ENCODE measurements around the gene NEXN. TPM values are rescaled to one million over a fixed set of nuclear protein-coding genes. Genes with fewer than 3 reads are reported as not detected.
A peak's percentile ranks its signal among the peaks of the same experiment; 100 is the strongest.
"Not testable (repeated sequence)": the region's sequence is repeated elsewhere in the genome, so short reads cannot be mapped to it uniquely, and the experiment has no call there.

Gene NEXN
- total RNA-seq, 4 donors from 2014 or later = 14.7 to 30.9 (median 19.0) TPM

DNA sequence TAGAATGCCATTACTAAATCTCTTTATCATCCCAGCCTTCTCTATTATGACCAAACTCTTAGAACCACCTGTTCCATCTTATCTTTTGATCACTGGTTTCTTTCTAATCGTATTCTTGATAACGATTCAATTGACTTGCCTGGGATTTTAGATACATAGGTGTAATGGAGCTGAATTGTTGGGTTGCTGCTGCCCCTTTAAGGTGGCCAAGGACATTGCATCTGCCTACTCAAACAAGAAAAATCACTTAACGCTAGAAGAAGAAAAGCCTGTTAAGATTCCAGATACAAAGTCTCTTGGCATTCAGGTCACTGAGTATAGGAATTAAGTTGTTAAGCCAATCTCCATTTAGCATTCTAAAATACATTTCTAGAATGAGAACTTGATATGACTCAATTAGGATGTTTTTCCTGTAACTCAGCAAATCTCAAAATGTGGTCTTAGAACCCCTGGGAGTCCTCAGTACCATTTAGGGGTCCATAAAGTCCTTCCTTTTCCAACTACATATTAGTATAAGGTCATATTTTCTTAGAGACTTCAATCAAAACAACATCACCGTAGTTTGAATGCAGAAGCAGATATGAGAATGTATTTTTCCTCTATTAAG, 12.4 kb downstream of the NEXN start:
- ATAC-seq (ENCODE audit: low FRiP score) (peak; percentile 51), DNase-seq (ENCODE audit: low spot score) (no peak)
- TF ChIP-seq, protein P1, sequence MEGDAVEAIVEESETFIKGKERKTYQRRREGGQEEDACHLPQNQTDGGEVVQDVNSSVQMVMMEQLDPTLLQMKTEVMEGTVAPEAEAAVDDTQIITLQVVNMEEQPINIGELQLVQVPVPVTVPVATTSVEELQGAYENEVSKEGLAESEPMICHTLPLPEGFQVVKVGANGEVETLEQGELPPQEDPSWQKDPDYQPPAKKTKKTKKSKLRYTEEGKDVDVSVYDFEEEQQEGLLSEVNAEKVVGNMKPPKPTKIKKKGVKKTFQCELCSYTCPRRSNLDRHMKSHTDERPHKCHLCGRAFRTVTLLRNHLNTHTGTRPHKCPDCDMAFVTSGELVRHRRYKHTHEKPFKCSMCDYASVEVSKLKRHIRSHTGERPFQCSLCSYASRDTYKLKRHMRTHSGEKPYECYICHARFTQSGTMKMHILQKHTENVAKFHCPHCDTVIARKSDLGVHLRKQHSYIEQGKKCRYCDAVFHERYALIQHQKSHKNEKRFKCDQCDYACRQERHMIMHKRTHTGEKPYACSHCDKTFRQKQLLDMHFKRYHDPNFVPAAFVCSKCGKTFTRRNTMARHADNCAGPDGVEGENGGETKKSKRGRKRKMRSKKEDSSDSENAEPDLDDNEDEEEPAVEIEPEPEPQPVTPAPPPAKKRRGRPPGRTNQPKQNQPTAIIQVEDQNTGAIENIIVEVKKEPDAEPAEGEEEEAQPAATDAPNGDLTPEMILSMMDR (IDR thresholded peaks at IDR 0.05) = no peak

DNA sequence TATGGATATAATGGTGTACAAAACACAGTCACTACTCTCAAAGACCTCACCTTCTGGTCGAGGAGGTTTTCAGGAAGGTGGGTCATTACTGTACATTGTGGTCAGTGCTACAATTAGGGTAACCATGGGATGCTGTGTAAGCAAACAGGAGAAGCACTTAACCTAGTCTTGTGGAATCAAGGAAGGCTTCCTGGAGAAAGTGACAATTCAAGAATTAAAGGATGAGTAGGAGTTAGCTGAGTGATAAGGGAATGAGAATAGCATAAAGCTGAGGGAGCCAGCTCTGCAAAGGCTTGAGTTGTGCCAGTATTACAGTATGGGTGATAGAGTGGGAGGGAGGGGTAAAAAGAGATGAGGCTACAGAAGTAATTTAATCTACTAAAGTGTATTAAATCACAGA, 17.2 kb downstream of the NEXN start:
- TF ChIP-seq, protein P1 (IDR thresholded peaks at IDR 0.05) = no peak
- ATAC-seq (ENCODE audit: low FRiP score) (no peak), DNase-seq (ENCODE audit: low spot score) (no peak)

DNA sequence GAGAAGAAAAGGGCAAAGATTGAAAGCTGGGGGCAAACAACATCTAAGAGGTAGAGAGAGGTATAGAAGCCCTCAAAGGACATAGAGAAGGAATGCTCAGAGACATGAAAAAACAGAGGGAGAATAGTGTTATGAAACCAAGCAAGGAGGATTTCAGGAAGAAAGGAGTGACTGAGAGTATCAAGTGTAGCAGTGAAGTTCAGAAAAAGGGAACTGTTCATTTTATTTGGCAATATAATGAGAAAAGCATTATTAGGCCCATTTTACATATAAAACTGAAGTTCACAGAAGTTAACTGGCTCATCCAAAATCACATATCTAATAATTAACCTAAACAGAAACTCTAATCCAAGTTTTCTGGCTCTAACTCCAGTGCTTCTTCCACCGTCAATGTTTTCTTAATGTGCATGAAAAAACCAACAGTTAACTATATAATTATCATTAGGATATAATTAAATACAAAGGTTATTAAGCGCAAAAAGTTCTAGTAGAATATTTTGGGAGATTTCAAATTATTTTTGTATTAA, 17.7 kb downstream of the NEXN start:
- no peak for DNase-seq (ENCODE audit: low spot score)
- TF ChIP-seq, protein P1 (IDR thresholded peaks at IDR 0.05) = no peak
- no peak for ATAC-seq (ENCODE audit: low FRiP score)

DNA sequence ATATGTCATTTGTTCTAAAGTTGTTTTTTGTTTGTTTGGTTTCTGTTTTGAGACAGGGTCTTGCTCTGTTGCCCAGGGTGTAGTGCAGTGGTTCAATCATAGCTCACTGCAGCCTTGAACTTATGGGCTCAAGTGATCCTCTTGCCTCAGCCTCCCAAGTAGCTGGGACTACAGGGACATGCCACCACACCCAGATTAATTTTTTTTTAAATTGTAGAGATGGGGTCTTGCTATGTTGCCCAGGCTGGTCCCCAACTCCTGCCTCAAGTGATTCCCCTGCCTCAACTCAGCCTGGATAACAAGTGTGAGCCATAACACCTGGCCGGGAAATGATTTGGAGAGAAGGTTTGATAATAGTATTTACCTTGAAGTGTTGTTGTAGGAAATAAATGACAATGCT, 18.2 kb downstream of the NEXN start:
- TF ChIP-seq, protein P1 (IDR thresholded peaks at IDR 0.05) = no peak
- ATAC-seq (ENCODE audit: low FRiP score) (no peak), DNase-seq (ENCODE audit: low spot score) (no peak)

DNA sequence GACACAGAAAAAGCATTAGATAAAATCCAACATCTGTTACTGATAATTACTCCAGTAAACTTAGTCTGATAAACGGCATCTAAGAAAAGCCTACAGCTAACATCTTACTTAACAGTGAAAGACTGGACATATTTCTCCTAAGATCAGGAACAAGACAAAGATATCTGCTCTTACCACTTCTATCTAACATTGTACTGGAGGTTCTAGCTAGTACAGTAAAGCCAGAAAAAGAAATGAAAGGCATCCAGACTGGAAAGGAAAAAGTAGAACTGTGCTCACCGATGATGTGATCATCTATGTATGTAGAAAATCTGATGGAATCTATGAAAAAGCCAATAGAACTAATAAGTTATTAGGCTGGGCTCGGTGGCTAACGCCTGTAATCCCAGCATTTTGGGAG, 21.7 kb downstream of the NEXN start:
- TF ChIP-seq, protein P1 (IDR thresholded peaks at IDR 0.05) = no peak
- no peak for DNase-seq (ENCODE audit: low spot score)
- ATAC-seq (ENCODE audit: low FRiP score) = no peak

DNA sequence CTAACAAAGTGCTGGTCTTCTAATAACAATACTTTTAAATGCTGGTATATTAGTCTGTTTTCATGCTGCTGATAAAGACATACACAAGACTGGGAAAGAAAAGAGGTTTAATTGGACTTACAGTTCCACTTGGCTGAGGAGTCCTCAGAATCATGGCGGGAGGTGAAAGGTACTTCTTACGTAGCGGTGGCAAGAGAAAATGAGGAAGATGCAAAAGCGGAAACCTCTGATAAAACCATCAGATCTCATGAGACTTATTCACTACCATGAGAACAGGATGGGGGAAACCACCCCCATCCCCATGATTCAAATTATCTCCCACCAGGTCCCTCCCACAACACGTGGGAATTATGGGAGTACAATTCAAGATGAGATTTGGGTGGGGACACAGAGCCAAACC, 30.5 kb downstream of the NEXN start:
- ATAC-seq (ENCODE audit: low FRiP score); DNase-seq (ENCODE audit: low spot score): not testable (repeated sequence)

DNA sequence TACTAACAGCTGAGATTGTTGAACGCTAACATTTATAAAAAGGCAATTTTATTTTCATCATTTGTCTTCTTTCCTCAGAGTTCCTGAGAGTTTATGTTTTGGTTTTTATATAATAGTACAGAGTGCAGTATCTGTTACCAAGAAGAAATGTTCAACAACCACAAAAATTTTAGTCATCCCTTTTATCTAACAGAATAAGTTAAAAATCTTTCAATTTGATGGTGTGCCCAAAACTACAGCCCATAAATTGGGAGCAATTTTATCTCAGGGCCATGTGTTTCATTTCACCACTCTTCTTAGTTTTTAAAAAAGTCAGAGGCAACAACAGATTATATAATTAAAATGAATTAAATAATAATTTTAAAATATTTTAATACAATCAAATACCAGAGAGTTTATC, 37.1 kb downstream of the NEXN start:
- DNase-seq (ENCODE audit: low spot score) (no peak), ATAC-seq (ENCODE audit: low FRiP score) (no peak)
- TF ChIP-seq, protein P1 (IDR thresholded peaks at IDR 0.05) = no peak

Measured in omental fat pad (tissue), 4 donors.